IMR-90 (cell line): ENCODE results near the gene TAX1BP1. TPM values are rescaled to one million over a fixed set of nuclear protein-coding genes. Genes with fewer than 3 reads are reported as not detected.
A peak's percentile ranks its signal among the peaks of the same experiment; 100 is the strongest.

Source experiments
- ATAC-seq: fragments of 200-7000 bp; cut with Tn5 transposase; 2 replicates; pipeline ENCODE4 v1.9.1; 2020; ENCODE audit warnings: low read depth, mild to moderate bottlenecking, moderate library complexity
- BruUV-seq: library from RNA; stranded (reverse); fragments of 400-500 nt; replicated peaks from 2 replicates; lab custom pipeline; 2021; lab: Mats Ljungman, UMichigan
- CTCF ChIA-PET: fragments of 300-600 bp; formaldehyde crosslinking; extraction: SDS; loops from one replicate; lab custom pipeline; 2021; ENCODE audit warnings: antibody characterized with exemption; lab: Yijun Ruan, JAX
- POLR2A ChIA-PET: fragments of 300-600 bp; sonication (Branson Sonifier 250); formaldehyde crosslinking; loops from one replicate; lab custom pipeline; 2022; ENCODE audit warnings: antibody characterized with exemption; ENCODE audit not compliant: unreplicated experiment; lab: Charles Lee
- DNase-seq: peaks from one replicate; pipeline ENCODE4 v3.0.0; 2013
- H2AFZ ChIP-seq: replicated peaks from 2 replicates; pipeline ENCODE3; 2013; ENCODE audit warnings: low read length, mild to moderate bottlenecking; ENCODE audit not compliant: poor library complexity
- H2AK5ac ChIP-seq: 2 replicates; pipeline ENCODE4 v1.6.1; 2013; ENCODE audit warnings: low read depth, low read length, inconsistent platforms
- H2AK9ac ChIP-seq: replicated peaks from 2 replicates; pipeline ENCODE3; 2013; ENCODE audit warnings: mild to moderate bottlenecking, low read depth, low read length, moderate library complexity; ENCODE audit not compliant: poor library complexity
- H2BK120ac ChIP-seq: 2 replicates; pipeline ENCODE4 v1.6.1; 2013; ENCODE audit warnings: low read depth, low read length, inconsistent platforms
- H2BK15ac ChIP-seq: 3 replicates; pipeline ENCODE4 v1.6.1; 2013; ENCODE audit warnings: low read depth, low read length, inconsistent platforms
- H2BK20ac ChIP-seq: 2 replicates; pipeline ENCODE4 v1.6.1; 2013; ENCODE audit warnings: low read depth, mild to moderate bottlenecking, inconsistent platforms, low read length, moderate library complexity
- H2BK5ac ChIP-seq: 2 replicates; pipeline ENCODE4 v1.6.1; 2013; ENCODE audit warnings: mild to moderate bottlenecking, low read depth, low read length, inconsistent platforms; ENCODE audit not compliant: poor library complexity, severe bottlenecking
- H3K14ac ChIP-seq: replicated peaks from 2 replicates; pipeline ENCODE4 v1.6.1; 2013; ENCODE audit warnings: low read depth, low read length, inconsistent platforms
- H3K18ac ChIP-seq: 2 replicates; pipeline ENCODE4 v1.6.1; 2013; ENCODE audit warnings: low read depth, low read length, control low read depth
- H3K23ac ChIP-seq: 2 replicates; pipeline ENCODE4 v1.6.1; 2013; ENCODE audit warnings: low read depth, low read length, inconsistent platforms
- H3K27ac ChIP-seq: 2 replicates; pipeline ENCODE4 v1.5.1; 2013; ENCODE audit warnings: mild to moderate bottlenecking, control low read depth, low read length; ENCODE audit not compliant: insufficient read depth
- H3K27me3 ChIP-seq: 2 replicates; pipeline ENCODE4 v1.6.1; 2013; ENCODE audit warnings: low read length; ENCODE audit not compliant: control insufficient read depth, insufficient read depth
- H3K36me3 ChIP-seq: 2 replicates; pipeline ENCODE4 v1.6.1; 2013; ENCODE audit warnings: low read length, mixed read lengths; ENCODE audit not compliant: control insufficient read depth, insufficient read depth
- H3K4ac ChIP-seq: 2 replicates; pipeline ENCODE4 v1.6.1; 2013; ENCODE audit warnings: low read depth, low read length, inconsistent platforms
- H3K4me1 ChIP-seq: 2 replicates; pipeline ENCODE4 v1.6.1; 2013; ENCODE audit warnings: low read length, mixed read lengths; ENCODE audit not compliant: control insufficient read depth, insufficient read depth
- H3K4me2 ChIP-seq: 2 replicates; pipeline ENCODE4 v1.6.1; 2013; ENCODE audit warnings: low read depth, mild to moderate bottlenecking, control low read depth, low read length, moderate library complexity
- H3K4me3 ChIP-seq: 2 replicates; pipeline ENCODE4 v1.5.1; 2013; ENCODE audit warnings: low read depth, mild to moderate bottlenecking, control low read depth, low read length, moderate library complexity; ENCODE audit not compliant: insufficient read depth
- H3K56ac ChIP-seq: 2 replicates; pipeline ENCODE4 v1.6.1; 2013; ENCODE audit warnings: low read length, inconsistent platforms; ENCODE audit not compliant: insufficient read depth; ENCODE audit errors: extremely low read depth
- H3K79me1 ChIP-seq, 2 experiments: 2 replicates each; pipeline ENCODE4 v1.6.1; 2013; ENCODE audit warnings: low read length in 2 of 2, inconsistent platforms in 1 of 2, low read depth in 1 of 2
- H3K9ac ChIP-seq: 2 replicates; pipeline ENCODE4 v1.6.1; 2013; ENCODE audit warnings: low read depth, low read length, control low read depth
- H3K9me1 ChIP-seq: 2 replicates; pipeline ENCODE4 v1.6.1; 2013; ENCODE audit warnings: low read length, inconsistent platforms; ENCODE audit not compliant: insufficient read depth
- H3K9me3 ChIP-seq: 2 replicates; pipeline ENCODE4 v1.6.1; 2013; ENCODE audit warnings: low read length; ENCODE audit not compliant: control insufficient read depth, insufficient read depth
- H4K20me1 ChIP-seq: 2 replicates; pipeline ENCODE4 v1.6.1; 2013; ENCODE audit warnings: low read length, inconsistent platforms; ENCODE audit not compliant: insufficient read depth
- H4K5ac ChIP-seq: 2 replicates; pipeline ENCODE4 v1.6.1; 2013; ENCODE audit warnings: mild to moderate bottlenecking, low read depth, low read length, control low read depth
- H4K8ac ChIP-seq, 2 experiments: 2 replicates each; pipeline ENCODE4 v1.6.1; 2013; ENCODE audit warnings: low read depth in 2 of 2, low read length in 2 of 2, control low read depth in 1 of 2, inconsistent platforms in 1 of 2
- H4K91ac ChIP-seq: 2 replicates; pipeline ENCODE4 v1.6.1; 2013; ENCODE audit warnings: low read depth, low read length, inconsistent platforms; ENCODE audit not compliant: insufficient read depth
- BHLHE40 ChIP-seq: fragments of 150-350 bp; IDR thresholded peaks from 2 replicates; pipeline ENCODE4 v1.6.1; 2016; ENCODE audit warnings: mild to moderate bottlenecking, low read depth, low read length
- CEBPB ChIP-seq: IDR thresholded peaks from 2 replicates; pipeline ENCODE4 v1.6.1; 2012; ENCODE audit warnings: low read depth, low read length, improper control_type of control experiment
- MAZ ChIP-seq: IDR thresholded peaks from 2 replicates; pipeline ENCODE4 v1.6.1; 2012; ENCODE audit warnings: low read depth, mild to moderate bottlenecking, low read length, improper control_type of control experiment, moderate library complexity, borderline replicate concordance
- NFE2L2 ChIP-seq: fragments of 150-350 bp; IDR thresholded peaks from 2 replicates; pipeline ENCODE4 v1.6.1; 2016; ENCODE audit warnings: low read depth, mild to moderate bottlenecking, low read length
- RAD21 ChIP-seq: IDR thresholded peaks from 2 replicates; pipeline ENCODE4 v1.6.1; 2012; ENCODE audit warnings: low read length, improper control_type of control experiment
- RFX5 ChIP-seq: IDR thresholded peaks from 2 replicates; pipeline ENCODE4 v1.8.0; 2012; ENCODE audit warnings: low read depth, mild to moderate bottlenecking, low read length, moderate library complexity
- WGBS, 2 experiments: methylation state at CpG; one replicate each; pipeline versions ENCODE4 v1.1.5 to v1.1.7; 2013; ENCODE audit warnings: missing lambda C conversion rate in 2 of 2; ENCODE audit not compliant: insufficient read length in 1 of 2; ENCODE audit errors: extremely low coverage in 2 of 2; 5-methylcytosine and 5-hydroxymethylcytosine counted together
- dilution Hi-C: fragments of 300-500 bp; cut with HindIII; formaldehyde crosslinking; loops from one replicate; pipeline ENCODE4 v1.14.3; 2018; ENCODE audit warnings: low sequenced_read_pairs; ENCODE audit not compliant: unreplicated experiment
- in situ Hi-C: fragments of 300-500 bp; cut with MboI; formaldehyde crosslinking; loops from 3 replicates; pipeline ENCODE4 v1.14.3; 2019; ENCODE audit warnings: low sequenced_read_pairs, inconsistent platforms, mixed read lengths
- intact Hi-C: fragments of 100-400 bp; cut with micrococcal nuclease; formaldehyde crosslinking; loops from 2 replicates; pipeline ENCODE4 v1.10.0; 2022
- polyA plus RNA-seq, 3 experiments: library from polyadenylated mRNA; depleted of rRNA; stranded (reverse); fragments of >200 nt; gene quantifications; 2 replicates each; pipeline ENCODE4 v1.2.3, GENCODE V29; 2012; ENCODE audit warnings: low replicate concordance in 1 of 3
- total RNA-seq: library from RNA; depleted of rRNA; stranded (reverse); fragments of >200 nt; gene quantifications from 2 replicates; pipeline ENCODE4 v1.2.3, GENCODE V29; 2012

Gene TAX1BP1
- total and polyA plus RNA-seq, 2 of the 4 experiments (the other 2 are of a cell fraction), result 49.0 to 52.7 TPM

- Histone ChIP-seq H3K56ac (no peak overlapping the region), H3K9me3 (no peaks in the 10 kb centered on the region), H2BK120ac (no peak overlapping the region), H3K4ac (no peak overlapping the region), H3K18ac (no peak overlapping the region), H2AK5ac (no peak overlapping the region), H2BK20ac (no peak overlapping the region), H3K4me2 (peak overlapping the region; percentile 61; the same call in 1 of the 2 replicates), H3K79me1 (peaks cover 0 to 4% of the 10 kb centered on the region in 2 experiments; a peak in 2 of 4 replicates), H3K14ac (no peak overlapping the region), H2BK5ac (no peak overlapping the region), H2AK9ac (no peak overlapping the region), H3K4me1 (peaks cover 5% of the 10 kb centered on the region), H3K4me3 (no peak overlapping the region), H3K9me1 (0 out of 2 replicates have a peak, but pooled peaks cover 2% of the 10 kb centered on the region), H3K27ac (no peak overlapping the region), H4K5ac (no peak overlapping the region), H4K8ac (no peak overlapping the region), H2BK15ac (no peak overlapping the region), H4K20me1 (no peaks in the 10 kb centered on the region), H3K9ac (no peak overlapping the region), H3K27me3 (no peaks in the 10 kb centered on the region), H4K91ac (no peak overlapping the region), H3K36me3 (no peaks in the 10 kb centered on the region), H2AFZ (no peak overlapping the region), H3K23ac (no peak overlapping the region)
- intact Hi-C loops, result no loop called here
- ChIA-PET CTCF (interaction anchor here (1.7 kb wide), 1 partner anchor 13 kb away, joined by 4 read pairs; no protein-coding TSS in a partner anchor), POLR2A (no interaction called here)
- no CpG with 5 or more reads among the region's 1 CpG for WGBS, 2 experiments
- DNase-seq, result peak; percentile 19
- TF ChIP-seq RAD21 (no peak), CEBPB (no peak), NFE2L2 (no peak), MAZ (no peak), RFX5 (no peak), BHLHE40 (no peak)
- in situ Hi-C loops, result no loop called here
- no peak for ATAC-seq
- dilution Hi-C loops, result no loop called here
- no TSS peak for BruUV-seq
Measured at GRCh38 chr7:27735165-27735564, 4.8 kb upstream of the TAX1BP1 start.
